Endometrial microvascular endothelial cells (primary cell): ENCODE results near the gene FLAD1. TPM values are rescaled to one million over a fixed set of nuclear protein-coding genes. Genes with fewer than 3 reads are reported as not detected.

Experiments
- total RNA-seq: library from RNA; depleted of rRNA; stranded (reverse); fragments of >200 nt; gene quantifications from one replicate; pipeline ENCODE4 v1.2.3, GENCODE V29; 2015; ENCODE audit errors: inconsistent ontology term

FLAD1 gene
- total RNA-seq, 1 donor from 2014 or later = 47.9 TPM

Other genes with a start within 250 kb of the FLAD1 start
- gene KCNN3, start 113.1 kb upstream of the FLAD1 start, total RNA-seq = 0.28 TPM
- gene PMVK, start 46.6 kb upstream of the FLAD1 start, total RNA-seq = 16.1 TPM
- gene PBXIP1, start 27.2 kb upstream of the FLAD1 start, total RNA-seq = 34.9 TPM
- gene PYGO2, start 21.6 kb upstream of the FLAD1 start, total RNA-seq = 14.5 TPM
- 406 TPM for gene SHC1, start 12.6 kb upstream of the FLAD1 start, total RNA-seq
- gene CKS1B, start 8.7 kb upstream of the FLAD1 start, total RNA-seq = 125 TPM
- gene LENEP, start 10.2 kb downstream of the FLAD1 start, total RNA-seq = not detected
- gene ZBTB7B, start 19.5 kb downstream of the FLAD1 start, total RNA-seq = 15.3 TPM
- 0.28 TPM for gene DCST2, start 50.4 kb downstream of the FLAD1 start, total RNA-seq
- not detected for gene DCST1, start 50.5 kb downstream of the FLAD1 start, total RNA-seq
- 337 TPM for gene ADAM15, start 68.0 kb downstream of the FLAD1 start, total RNA-seq
- gene EFNA4, start 80.4 kb downstream of the FLAD1 start, total RNA-seq = 15.8 TPM
- 2.0 TPM for gene EFNA3, start 95.5 kb downstream of the FLAD1 start, total RNA-seq
- 8.7 TPM for gene EFNA1, start 144.5 kb downstream of the FLAD1 start, total RNA-seq
- gene SLC50A1, start 152.5 kb downstream of the FLAD1 start, total RNA-seq = 47.1 TPM
- gene DPM3, start 157.2 kb downstream of the FLAD1 start, total RNA-seq = 173 TPM
- 191 TPM for gene KRTCAP2, start 190.0 kb downstream of the FLAD1 start, total RNA-seq
- gene TRIM46, start 190.5 kb downstream of the FLAD1 start, total RNA-seq = 2.4 TPM
- gene THBS3, start 224.6 kb downstream of the FLAD1 start, total RNA-seq = 3.1 TPM
- 76.7 TPM for gene MTX1, start 225.4 kb downstream of the FLAD1 start, total RNA-seq